Glomerular endothelial cell (primary cell): ENCODE data around the gene FMO1. TPM values are rescaled to one million over a fixed set of nuclear protein-coding genes. Genes with fewer than 3 reads are reported as not detected.

Source experiments
- total RNA-seq: library from RNA; depleted of rRNA; stranded (reverse); fragments of >200 nt; gene quantifications from 2 replicates; pipeline ENCODE4 v1.2.3, GENCODE V29; 2015

The FMO1 gene
- total RNA-seq, 1 donor from 2014 or later, result not detected

Other genes starting within 250 kb of the FMO1 start
- not detected in 2 replicates for gene FMO3, start 157.6 kb upstream of the FMO1 start, total RNA-seq
- not detected in 2 replicates for gene FMO2, start 63.2 kb upstream of the FMO1 start, total RNA-seq
- 0.88 and 2.1 TPM in 2 replicates for gene FMO4, start 65.7 kb downstream of the FMO1 start, total RNA-seq
- gene PRRC2C, start 237.0 kb downstream of the FMO1 start, total RNA-seq, result 97.8 and 140 TPM in 2 replicates